RWPE1 (cell line): ENCODE data around the gene POU3F3.

Experiments
- CTCF ChIA-PET: fragments of 350-600 bp; sonication (Branson Sonifier 250); formaldehyde crosslinking; extraction: SDS; loops from one replicate; lab custom pipeline; 2021; lab: Yijun Ruan, JAX
- POLR2A ChIA-PET: fragments of 400-600 bp; formaldehyde crosslinking; extraction: SDS; loops from one replicate; lab custom pipeline; 2020; ENCODE audit warnings: antibody characterized with exemption; ENCODE audit not compliant: low non-redundant PET; lab: Yijun Ruan, JAX
- DNase-seq: peaks from one replicate; pipeline ENCODE4 v3.0.0; 2012; ENCODE audit warnings: low spot score
- H3K27ac ChIP-seq: fragments of 450-650 bp; 2 replicates; pipeline ENCODE4 v1.5.1; 2017
- TF ChIP-seq, protein P1 (sequence below): fragments of 450-650 bp; conservative IDR thresholded peaks from 2 replicates; pipeline ENCODE4 v1.5.1; 2017; ENCODE audit warnings: low read depth, mild to moderate bottlenecking

Gene POU3F3

DNA sequence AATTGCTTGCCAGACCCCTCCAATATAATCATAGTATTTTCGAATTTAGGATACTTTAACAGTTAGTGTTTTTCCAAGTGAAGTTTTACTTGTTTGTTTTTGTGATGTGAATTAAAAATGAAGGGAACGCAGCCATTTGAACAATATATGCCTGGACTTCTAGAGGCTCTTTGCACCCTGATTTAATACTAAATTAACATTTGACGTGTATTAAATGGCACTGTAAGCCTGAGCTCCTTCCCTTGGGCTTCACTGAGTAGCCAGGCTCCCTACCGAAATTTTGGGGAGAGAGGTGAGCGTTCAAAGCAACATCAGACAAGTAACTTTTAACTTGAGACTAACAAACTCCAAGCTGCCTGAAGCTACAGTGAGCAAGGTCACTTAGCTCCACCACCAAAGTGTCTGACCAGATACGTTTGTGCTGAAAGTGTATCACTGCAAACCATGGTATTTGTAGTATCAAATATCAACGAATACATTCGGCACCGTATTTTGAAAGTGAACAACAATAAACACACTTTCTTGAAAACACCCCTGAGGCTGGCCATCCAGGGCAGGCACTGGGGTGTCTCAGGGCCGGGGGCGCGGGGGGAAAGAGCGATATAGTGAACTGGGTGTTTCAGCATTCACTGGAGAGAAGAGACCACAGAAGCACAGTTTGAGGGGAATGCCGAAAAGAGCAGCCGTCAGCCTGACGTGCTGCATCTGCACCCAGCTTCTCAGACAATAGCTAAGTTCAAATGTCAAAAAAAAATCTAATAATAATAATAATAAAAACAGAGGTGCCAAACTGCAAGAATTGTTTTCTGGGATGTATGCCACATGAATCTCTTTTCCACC is 7.7 kb upstream of the POU3F3 start:
- CTCF ChIA-PET, result interaction anchor here (0.6 to 1.6 kb wide), 4 partner anchors 271 to 975 kb away, joined by 3 to 8 read pairs (median 4); no protein-coding TSS in a partner anchor
- TF ChIP-seq, protein P1, sequence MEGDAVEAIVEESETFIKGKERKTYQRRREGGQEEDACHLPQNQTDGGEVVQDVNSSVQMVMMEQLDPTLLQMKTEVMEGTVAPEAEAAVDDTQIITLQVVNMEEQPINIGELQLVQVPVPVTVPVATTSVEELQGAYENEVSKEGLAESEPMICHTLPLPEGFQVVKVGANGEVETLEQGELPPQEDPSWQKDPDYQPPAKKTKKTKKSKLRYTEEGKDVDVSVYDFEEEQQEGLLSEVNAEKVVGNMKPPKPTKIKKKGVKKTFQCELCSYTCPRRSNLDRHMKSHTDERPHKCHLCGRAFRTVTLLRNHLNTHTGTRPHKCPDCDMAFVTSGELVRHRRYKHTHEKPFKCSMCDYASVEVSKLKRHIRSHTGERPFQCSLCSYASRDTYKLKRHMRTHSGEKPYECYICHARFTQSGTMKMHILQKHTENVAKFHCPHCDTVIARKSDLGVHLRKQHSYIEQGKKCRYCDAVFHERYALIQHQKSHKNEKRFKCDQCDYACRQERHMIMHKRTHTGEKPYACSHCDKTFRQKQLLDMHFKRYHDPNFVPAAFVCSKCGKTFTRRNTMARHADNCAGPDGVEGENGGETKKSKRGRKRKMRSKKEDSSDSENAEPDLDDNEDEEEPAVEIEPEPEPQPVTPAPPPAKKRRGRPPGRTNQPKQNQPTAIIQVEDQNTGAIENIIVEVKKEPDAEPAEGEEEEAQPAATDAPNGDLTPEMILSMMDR, result no peak
- POLR2A ChIA-PET, result interaction anchor here (0.5 kb wide), 1 partner anchor 10 kb away, joined by 3 read pairs; no protein-coding TSS in a partner anchor
- no peak overlapping the region for H3K27ac ChIP-seq
- no peak for DNase-seq

DNA sequence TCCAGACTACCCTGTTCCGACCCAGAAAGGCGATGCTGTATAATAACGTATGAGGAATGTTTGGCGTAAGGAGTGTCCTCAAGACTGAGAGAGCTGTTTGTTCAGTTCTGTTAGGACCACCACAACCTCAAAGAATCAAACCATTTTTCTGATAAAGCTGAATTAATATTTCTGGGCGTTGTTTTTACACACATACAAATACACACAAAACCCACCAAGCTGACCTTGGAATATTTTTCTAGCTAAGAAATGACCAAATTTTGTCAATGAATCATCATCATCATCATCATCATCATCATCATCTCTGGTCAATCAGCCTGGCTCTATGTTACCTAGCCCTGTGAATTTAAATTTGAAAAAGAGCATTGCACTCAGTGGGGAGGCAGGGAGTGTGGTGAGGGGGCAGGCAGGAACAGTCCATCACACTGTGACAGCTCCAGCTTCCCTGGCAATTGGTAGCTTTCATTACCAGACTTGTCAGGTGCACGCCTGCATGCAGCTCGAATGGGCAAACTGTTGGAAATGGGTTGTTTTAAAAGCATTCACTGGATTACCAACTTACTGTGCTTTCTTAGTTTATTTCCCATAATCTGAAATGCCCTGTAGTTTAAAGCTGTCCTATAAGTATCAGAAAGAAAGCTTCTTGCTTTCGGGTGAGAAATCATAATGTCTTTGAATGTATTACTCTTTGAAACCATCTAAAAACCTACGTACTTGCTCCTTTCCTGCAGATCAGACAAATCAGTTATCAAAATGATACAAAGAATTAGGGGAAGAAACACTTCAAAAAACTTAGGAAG is 6.9 kb upstream of the POU3F3 start:
- ChIA-PET CTCF (interaction anchor here (0.6 to 1.6 kb wide), 3 partner anchors 41 to 976 kb away, joined by 3 to 4 read pairs (median 4); no protein-coding TSS in a partner anchor), POLR2A (interaction anchor here (0.5 kb wide), 1 partner anchor 9 kb away, joined by 3 read pairs; no protein-coding TSS in a partner anchor)
- DNase-seq, result no peak
- H3K27ac ChIP-seq, result no peak overlapping the region
- TF ChIP-seq, protein P1, result no peak

DNA sequence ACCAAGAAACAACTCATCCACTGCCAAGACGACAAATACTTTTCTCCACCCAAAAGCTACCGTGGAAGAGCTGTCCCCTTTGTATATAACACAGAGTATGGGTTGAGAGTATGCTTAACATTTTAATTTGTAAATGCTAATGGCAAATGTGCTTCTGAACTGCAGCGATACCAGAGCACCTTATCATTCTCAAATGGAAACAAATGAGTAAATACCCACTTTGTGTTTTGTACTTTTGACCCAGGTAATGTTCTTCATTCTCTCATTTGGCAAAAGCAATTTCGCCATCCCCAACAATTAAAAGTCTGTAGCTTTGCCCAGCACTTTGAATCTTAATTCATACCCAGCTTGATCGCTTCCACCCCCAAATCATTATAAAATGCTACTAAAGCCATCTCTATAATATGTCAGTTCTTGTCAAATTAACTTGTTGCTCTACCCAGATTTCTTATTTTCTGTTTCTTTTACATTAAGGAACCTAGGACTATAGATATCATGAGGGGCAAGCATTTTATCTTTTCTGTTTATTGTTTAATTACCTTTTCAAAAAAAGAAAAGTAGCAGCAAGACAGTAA is 6.2 kb upstream of the POU3F3 start:
- H3K27ac ChIP-seq, result no peak overlapping the region
- no peak for DNase-seq
- TF ChIP-seq, protein P1, result no peak
- POLR2A ChIA-PET, result no interaction called here
- CTCF ChIA-PET, result interaction anchor here (0.6 to 0.9 kb wide), 2 partner anchors 9 to 40 kb away, joined by 3 to 4 read pairs; no protein-coding TSS in a partner anchor

DNA sequence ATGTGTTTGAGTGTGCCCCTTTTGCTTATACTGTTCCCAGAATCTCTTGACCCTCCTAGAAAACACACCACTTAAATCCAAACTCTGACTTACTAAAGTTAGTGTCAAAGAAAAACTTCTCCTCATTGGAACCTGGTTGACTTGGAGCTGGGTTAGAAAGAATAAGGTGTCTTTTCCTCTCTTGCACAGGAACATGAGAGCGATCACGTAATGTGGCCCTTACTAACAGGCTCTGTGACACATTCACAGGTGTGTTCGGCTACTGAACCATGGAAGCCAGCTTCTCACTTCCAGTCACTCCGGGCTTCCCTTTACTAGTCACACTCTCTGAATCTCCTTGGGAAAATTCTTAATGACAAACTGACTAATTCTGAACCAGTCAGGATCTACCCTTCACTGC is 5.4 kb upstream of the POU3F3 start:
- no peak for DNase-seq
- ChIA-PET CTCF (interaction anchor here (0.8 to 2.1 kb wide), 5 partner anchors 8 to 1687 kb away, joined by 3 to 15 read pairs (median 5); no protein-coding TSS in a partner anchor), POLR2A (no interaction called here)
- no peak overlapping the region for H3K27ac ChIP-seq
- TF ChIP-seq, protein P1, result no peak

DNA sequence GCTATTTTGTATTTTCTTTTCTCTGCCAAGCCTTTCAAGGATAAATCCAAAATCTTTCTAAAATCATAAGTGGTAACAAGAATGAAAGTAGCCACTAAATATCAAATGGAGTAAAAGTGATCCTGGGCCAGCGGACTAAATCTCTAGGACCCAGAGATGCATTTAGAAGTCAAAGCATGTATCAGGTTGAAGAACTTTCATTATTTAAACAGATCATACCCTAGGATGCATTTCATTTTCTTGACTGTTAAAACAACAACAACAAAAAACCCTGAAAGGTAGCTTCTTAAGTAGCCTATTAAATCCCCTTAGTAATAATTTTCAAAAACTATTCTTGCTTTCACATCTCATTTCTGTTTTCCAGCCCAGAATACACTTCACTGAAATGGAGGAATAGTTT is 4.8 kb upstream of the POU3F3 start:
- POLR2A ChIA-PET, result no interaction called here
- TF ChIP-seq, protein P1, result no peak

More for the DNA sequence above, 4.8 kb upstream of the POU3F3 start:
- DNase-seq, result no peak
- CTCF ChIA-PET, result interaction anchor here (0.6 to 2.1 kb wide), 19 partner anchors 8 to 1688 kb away, joined by 3 to 15 read pairs (median 5); no protein-coding TSS in a partner anchor
- H3K27ac ChIP-seq, result no peak overlapping the region
